ENCODE results near the gene RNF222.
"Not testable (repeated sequence)": the region's sequence is repeated elsewhere in the genome, so short reads cannot be mapped to it uniquely, and the experiment has no call there.

RNF222 gene

DNA sequence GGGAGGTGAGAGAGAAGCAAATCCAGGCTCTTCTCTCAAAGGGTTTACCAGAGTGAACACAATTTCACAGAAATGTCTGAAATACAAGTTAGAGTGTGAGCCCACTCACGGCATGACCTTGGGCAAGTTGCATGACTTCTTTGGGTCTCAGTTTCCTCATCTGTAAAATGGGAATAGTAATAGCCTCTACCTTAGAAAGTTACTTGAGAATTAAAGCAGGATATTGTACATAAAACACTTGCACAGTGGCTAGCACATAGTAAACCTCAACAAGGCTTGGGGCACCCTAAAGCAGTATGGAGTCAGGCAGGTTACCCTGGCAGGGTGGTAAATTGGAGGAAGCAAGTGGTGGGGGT lies 13.2 kb upstream of the RNF222 start:
- DNase-seq: no peak

GRCh38 chr17:8409966-8410882 lies 12.6 kb upstream of the RNF222 start:
- DNase-seq: peak; percentile 89 to 91

DNA sequence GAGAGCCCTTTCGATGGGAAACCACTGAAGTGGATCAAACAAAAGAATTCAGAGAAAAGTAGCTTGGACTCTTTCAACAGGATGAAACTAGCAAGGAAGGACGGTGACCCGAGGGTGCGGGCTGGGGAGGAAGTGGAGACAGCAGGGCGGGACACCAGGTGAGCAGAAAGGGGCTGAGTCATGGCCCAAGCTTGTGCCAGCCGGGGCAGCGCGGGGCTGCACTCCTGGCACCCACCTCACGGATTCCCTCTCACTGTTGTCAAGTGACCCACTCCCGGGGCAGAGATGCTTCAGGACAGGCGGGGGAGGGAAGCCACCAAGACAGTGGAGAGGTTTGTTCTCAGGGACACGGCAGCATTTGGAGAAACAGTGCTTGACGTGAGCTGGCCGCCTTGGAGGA lies 10.7 kb upstream of the RNF222 start:
- no peak for DNase-seq

GRCh38 chr17:8406174-8406573 lies 8.5 kb upstream of the RNF222 start:
- DNase-seq: no peak

- no peak for DNase-seq
These were observed 7.9 kb upstream of the RNF222 start for GRCh38 chr17:8405499-8406016.

GRCh38 chr17:8402921-8403536 lies 5.4 kb upstream of the RNF222 start:
- DNase-seq: no peak

DNA sequence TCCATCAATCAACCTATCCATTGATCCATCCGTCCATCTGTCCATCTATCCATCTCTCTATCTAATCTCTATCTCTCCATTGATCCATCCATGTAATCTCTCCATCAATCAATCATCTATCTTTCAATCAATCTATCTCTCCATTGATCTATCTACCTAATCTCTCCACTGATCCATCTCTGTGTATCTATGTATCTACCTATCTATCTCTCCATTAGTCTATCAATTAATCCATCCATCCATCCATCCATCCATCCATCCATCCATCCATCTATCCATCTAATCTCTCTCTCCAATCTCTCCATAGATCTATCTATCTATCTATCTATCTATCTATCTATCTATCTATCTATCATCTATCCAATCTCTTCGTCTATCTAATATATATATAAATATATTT lies 3.5 kb upstream of the RNF222 start:
- DNase-seq: no peak

DNA sequence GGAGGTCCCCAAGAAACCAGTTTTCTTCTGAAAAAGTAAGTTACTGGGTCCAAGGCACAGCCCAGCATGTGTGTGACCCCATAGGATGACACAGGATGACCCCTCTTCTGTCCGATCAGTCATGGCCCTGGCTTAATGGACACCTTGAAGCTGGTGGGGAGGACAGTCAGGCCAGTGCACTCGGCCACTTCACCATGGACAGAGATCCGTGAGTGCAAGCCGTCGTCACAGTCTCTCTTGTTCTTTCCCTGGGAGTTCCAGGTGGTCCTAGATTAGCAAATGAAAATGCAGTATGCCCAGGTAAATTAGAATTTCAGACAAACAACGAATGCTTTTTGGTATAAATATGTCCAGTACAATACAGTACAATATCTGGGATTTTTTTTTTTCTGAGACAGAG lies 1.4 kb upstream of the RNF222 start:
- DNase-seq: no peak

GRCh38 chr17:8394497-8394896 lies 3.1 kb downstream of the RNF222 start:
- not testable (repeated sequence) for DNase-seq

DNA sequence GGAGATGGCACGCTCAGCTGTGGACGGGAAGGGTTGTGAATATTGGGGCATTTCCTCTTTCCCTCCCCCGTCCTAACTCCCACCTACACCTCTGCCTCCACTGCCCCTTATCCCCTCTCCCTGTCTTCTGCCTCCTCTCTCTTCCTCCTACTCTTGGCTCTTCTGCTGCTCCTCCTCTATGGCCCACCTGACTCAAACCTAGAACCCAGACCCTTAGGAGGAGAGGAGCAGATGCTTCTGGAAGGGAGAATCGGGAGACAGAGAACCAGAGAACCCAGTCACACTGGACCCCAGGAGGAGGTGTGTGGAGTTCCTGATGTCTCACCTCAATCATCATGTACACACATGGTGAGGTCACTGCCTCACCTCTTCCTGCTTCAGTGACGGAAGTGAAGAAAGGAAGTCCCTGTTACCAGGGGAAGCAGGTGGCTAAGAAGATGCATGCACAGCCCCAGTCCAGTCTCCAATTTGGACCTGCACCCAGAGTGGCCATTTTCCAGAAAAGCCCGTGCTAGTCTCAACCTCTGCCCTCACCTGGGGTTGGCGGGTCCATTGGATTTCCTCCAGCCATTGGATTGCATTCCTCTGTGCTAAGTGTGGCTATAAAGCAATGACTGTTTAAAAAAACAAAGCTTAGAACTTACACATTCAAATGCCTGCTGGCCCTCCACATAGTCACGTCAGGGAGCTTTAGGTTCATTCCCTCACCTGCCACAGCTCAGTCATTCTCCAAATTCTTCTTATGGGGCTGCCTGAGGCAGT lies 4.0 kb downstream of the RNF222 start:
- no peak for DNase-seq

GRCh38 chr17:8392674-8393469 lies 4.8 kb downstream of the RNF222 start:
- DNase-seq: no peak

DNA sequence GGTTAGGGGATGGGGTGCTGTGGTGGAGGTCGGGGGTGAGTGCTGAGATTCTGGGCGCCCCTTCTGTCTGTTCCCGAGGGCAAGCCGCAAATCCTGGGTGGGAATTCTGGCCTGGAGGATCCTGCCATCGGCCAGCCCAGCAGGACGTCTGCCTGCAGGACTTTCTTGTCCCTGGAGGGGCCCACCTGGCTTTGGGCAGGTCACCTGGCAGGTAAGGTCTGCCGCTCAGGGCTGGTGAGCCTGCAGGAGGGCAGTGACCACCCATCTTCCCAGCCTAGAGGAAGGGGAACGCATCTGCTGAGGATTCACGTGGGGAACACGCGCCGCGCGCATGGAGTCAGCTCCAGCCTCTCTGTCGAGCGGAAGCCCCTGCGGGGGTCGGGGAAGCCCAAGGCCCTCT lies 5.4 kb downstream of the RNF222 start:
- no peak for DNase-seq

GRCh38 chr17:8391711-8392110 lies 5.9 kb downstream of the RNF222 start:
- no peak for DNase-seq

DNA sequence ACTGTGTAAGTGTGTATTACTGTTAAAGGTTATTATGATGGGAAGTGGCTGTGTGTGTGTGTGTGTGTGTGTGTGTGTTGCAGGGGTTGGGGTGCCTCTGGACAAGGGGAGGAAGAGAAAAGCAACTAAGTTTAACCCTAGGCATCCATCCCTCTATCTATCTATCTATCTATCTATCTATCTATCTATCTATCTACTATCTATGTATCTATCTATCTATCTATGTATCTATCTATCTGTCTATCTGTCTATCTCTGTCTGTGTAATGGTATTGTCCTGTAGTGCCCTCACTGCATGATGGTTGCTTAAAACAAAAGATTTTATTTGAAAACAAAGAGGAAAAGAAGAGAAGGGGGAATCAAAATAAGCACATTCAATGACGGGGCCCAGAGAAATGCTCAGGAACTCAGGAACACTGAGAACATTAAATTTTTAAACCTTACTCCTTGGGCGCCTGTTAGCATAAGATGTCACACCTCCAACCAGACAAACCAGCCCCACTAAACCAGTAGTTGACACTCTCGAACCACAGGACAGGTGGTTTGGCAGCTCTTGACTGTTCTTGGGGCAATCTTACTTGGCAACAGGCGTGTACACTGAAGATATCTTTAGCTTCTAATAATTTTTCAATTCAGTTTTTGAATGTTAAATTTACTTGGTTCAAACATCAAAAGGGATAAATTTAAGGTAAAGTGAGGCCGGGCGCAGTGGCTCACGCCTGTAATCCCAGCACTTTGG lies 9.5 kb downstream of the RNF222 start:
- no peak for DNase-seq

DNA sequence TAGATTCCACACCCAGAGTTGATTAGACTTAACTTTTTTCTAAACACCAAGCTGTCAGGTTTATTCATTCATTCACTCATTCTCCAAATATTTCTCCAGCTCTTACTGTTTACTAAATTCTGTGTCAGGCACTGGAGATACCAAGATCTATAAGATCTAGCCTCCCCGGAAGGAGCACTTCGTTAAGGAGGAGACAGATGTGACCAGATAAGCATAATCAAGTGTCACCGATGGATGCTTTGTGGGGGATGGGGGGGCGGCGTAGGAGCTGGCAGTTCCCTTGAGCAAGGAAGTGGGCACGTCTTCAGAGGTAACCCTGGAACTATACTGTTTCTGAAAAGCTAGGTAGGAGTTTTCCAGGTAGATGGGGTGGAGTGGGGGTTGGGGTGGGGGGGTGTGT lies 10.8 kb downstream of the RNF222 start:
- DNase-seq: no peak

DNA sequence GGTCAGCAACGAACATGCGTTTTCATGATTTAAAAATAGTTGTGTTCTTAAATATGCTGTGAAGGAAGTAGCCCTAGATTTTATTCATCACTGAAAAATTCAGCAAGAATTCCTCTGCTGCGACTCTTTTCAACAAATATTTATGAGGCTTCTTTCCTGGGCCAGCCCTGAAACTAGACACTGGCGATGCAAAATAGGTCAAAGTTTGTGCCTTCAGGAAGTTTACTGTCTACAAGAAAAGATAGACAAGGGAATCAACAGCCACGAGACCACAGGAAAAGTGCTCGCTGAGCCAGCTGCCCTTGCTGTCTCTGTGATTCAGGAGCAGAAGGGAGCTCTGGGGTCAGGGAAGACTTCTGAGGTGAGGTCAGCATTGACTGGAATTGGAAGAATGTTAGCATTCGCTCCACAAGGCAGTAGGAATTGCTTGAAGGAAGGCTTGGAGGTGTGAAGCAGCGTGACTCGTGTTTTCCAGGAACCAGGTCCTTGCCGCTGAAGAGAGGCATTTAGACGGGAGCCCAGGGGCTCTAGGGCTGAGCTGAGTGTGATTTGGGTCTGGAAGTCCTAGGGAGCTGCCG lies 12.7 kb downstream of the RNF222 start:
- DNase-seq: no peak

DNA sequence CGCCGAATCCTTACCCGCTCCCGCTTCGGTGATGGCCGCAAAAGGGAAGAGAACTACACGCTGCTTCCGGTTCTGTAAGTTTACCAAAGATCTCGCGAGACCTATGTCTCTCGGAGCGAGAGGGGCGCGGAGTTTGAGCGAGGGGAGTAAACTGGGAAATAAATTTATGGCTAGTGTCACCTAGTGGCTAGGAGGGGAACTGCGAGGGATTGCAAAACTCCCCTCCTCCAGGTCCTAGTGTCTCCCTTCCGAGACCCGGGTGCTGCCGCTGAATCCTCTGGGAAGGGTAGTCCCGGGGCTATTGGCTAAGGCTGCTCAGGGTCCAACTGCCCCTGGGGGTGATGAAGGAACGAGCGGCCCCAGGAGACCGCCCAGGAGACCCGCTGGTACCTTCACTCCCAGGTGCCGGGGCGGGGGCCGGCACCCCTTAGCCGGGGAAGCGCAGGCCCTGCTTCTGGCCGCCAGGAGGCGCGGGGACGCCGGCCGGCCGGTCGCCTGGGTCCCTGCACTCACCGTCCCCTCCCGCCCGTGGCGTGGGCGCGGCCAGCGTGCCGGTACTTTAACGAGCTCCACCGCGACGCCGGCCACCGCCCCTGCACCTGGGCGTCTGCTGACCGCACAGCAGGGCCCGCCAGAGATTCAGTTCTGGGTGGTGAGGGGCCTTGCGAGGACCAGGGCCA lies 14.3 kb downstream of the RNF222 start, which contains the start of gene RPL26:
Gene RPL26 (minus strand): TSS at position 51 of the 680 bp plus-strand sequence. CDS start 883 bp downstream, outside the sequence.
- peak; percentile 99 for DNase-seq

DNA sequence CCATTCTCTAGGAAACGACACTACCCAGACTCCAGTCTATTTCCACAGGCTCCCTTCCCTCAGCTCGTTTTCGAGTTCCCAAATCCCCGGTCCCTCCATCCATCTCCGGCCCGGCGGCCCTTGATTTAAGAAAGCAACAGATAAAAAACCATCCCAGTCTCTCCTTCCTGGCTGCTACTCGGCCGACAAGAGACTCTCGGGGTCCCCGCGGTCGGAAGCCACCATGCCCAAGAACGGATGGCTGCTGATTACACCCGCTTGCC lies 14.8 kb downstream of the RNF222 start:
- DNase-seq: no peak

- no peak for DNase-seq
These were observed 15.4 kb downstream of the RNF222 start for GRCh38 chr17:8382052-8382879.

DNA sequence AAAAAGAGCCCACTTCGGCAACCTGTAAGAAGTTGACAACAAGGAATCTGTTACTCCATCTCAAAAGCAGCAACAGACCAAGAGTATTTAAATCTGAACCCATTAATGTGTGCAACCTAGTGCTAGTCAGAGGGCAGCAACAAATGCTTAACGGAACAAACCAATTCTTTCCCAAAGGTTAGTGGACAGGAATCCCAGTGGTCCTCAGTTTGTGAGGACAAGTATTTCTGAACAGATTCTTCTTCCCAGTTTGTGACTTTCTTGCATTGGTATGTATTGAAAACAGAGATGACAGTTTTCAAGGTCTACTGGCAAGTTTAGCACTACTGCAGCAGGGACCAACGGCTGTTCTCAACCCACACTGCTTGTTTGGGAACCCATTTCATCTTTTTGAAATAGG lies 17.6 kb downstream of the RNF222 start:
- DNase-seq: no peak
